Psoas muscle (tissue), 8 donors: ENCODE results near the gene NEURL1B. TPM values are rescaled to one million over a fixed set of nuclear protein-coding genes. Genes with fewer than 3 reads are reported as not detected.

Experiments used
- ATAC-seq, 4 donors: fragments of 200-7000 bp; cut with Tn5 transposase; one replicate each; pipeline ENCODE4 v1.9.1; 2020; ENCODE audit warnings: moderate library complexity in 3 of 4, mild to moderate bottlenecking in 2 of 4
- DNase-seq, 2 donors: peaks; one replicate each; pipeline ENCODE4 v3.0.0-alpha.2; 2020
- H3K27ac ChIP-seq: fragments of 200-600 bp; one replicate; pipeline ENCODE4 v1.8.0; 2022
- H3K27me3 ChIP-seq, 3 donors: fragments of 200-600 bp in 1 of 3; one replicate each; pipeline versions ENCODE4 v1.6.1 to v1.8.0; 2013 to 2022; ENCODE audit warnings: low read length in 2 of 3, mild to moderate bottlenecking in 2 of 3, moderate library complexity in 1 of 3; ENCODE audit not compliant: insufficient read depth in 3 of 3
- H3K36me3 ChIP-seq, 2 donors: fragments of 200-600 bp in 1 of 2; one replicate each; pipeline versions ENCODE4 v1.6.1 to v1.8.0; 2013 to 2022; ENCODE audit warnings: low read depth in 1 of 2, mild to moderate bottlenecking in 1 of 2, moderate library complexity in 1 of 2; ENCODE audit not compliant: insufficient read depth in 1 of 2
- H3K4me1 ChIP-seq: fragments of 200-600 bp; one replicate; pipeline ENCODE4 v1.8.0; 2022
- H3K4me3 ChIP-seq: fragments of 200-600 bp; one replicate; pipeline ENCODE4 v1.8.0; 2022; ENCODE audit warnings: mild to moderate bottlenecking
- H3K9me3 ChIP-seq: fragments of 200-600 bp; one replicate; pipeline ENCODE4 v1.8.0; 2022
- WGBS, 3 donors: extraction: QIAGEN DNeasy Blood & Tissue Kit; methylation state at CpG; one replicate each; pipeline versions ENCODE4 v1.1.6 to v1.1.7; 2013; 5-methylcytosine and 5-hydroxymethylcytosine counted together
- intact Hi-C, 2 donors: fragments of 100-400 bp; cut with DNase I; formaldehyde crosslinking; loops; one replicate each; pipeline versions ENCODE4 v1.11.0 to v1.14.2; 2022
- polyA plus RNA-seq, 3 donors: library from polyadenylated mRNA; stranded (reverse); fragments of 200-250 nt; gene quantifications; one replicate each; pipeline ENCODE4 v1.2.3, GENCODE V29; 2013
- total RNA-seq, 4 donors: library from RNA; stranded (reverse); fragmentation: NEBNext Ultra II Directional in 2 of 4; extraction: Animal tissue kit (Norgen Biotek cat#: 25700) in 2 of 4; gene quantifications; one replicate each; pipeline versions ENCODE4 v1.2.1 to v1.2.4, GENCODE V29; 2021 to 2023
- TF ChIP-seq, protein P1 (sequence below): fragments of 200-600 bp; IDR thresholded peaks from one replicate; pipeline ENCODE4 v1.8.0; 2022; ENCODE audit warnings: antibody characterized with exemption
- donor health status: healthy with polysubstance abuse.
- donor health status: DM: no; HTN: no; CAD: no; lungs with moderate emphysema.
- donor health status: Bipolar disorder and iron deficiency.
- donor health status: healthy.
- donor health status: DM: yes; HTN: yes; CAD: no.
- donor health status: DM: no; HTN: no; CAD: no.
- donor health status: DM: no; HTN: no; CAD: no.
- donor health status: DM: yes; HTN: yes; CAD: no.

The NEURL1B gene
- total and polyA plus RNA-seq, 7 donors, result 8.0 to 20.4 (median 13.7) TPM

DNA sequence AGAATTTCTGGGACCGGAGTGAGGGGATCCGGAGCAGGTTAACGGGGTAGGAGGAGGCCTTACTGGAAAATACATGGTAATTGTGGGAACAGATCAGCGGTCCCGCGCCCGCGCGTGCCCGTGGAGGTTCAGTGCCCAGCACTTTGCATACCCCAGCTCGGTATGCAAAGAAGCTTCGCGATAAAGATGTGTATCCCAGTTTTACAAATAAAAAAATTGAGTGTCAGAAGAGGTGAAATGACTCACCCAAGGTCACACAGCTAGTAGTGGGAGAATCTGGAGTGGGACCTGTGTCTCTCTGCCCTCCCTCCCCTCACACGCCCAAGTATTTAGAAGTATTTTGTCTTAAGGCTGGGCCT, 967 bp downstream of the NEURL1B start:
- intact Hi-C loops, result loop anchor here in 1 of 2 donors (5.0 kb wide), 1 partner anchor 55 kb away; no protein-coding TSS in a partner anchor
- Histone ChIP-seq H3K4me3 (peak overlapping the region; percentile 81), H3K4me1 (peaks cover 20% of the 10 kb centered on the region), H3K9me3 (no peaks in the 10 kb centered on the region), H3K36me3 (no peaks in the 10 kb centered on the region), H3K27ac (peak overlapping the region; percentile 78), H3K27me3 (peaks cover 0 to 50% (median 3%) of the 10 kb centered on the region in 3 donors)
- TF ChIP-seq, protein P1, sequence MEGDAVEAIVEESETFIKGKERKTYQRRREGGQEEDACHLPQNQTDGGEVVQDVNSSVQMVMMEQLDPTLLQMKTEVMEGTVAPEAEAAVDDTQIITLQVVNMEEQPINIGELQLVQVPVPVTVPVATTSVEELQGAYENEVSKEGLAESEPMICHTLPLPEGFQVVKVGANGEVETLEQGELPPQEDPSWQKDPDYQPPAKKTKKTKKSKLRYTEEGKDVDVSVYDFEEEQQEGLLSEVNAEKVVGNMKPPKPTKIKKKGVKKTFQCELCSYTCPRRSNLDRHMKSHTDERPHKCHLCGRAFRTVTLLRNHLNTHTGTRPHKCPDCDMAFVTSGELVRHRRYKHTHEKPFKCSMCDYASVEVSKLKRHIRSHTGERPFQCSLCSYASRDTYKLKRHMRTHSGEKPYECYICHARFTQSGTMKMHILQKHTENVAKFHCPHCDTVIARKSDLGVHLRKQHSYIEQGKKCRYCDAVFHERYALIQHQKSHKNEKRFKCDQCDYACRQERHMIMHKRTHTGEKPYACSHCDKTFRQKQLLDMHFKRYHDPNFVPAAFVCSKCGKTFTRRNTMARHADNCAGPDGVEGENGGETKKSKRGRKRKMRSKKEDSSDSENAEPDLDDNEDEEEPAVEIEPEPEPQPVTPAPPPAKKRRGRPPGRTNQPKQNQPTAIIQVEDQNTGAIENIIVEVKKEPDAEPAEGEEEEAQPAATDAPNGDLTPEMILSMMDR, result no peak
- no peak for DNase-seq
- WGBS, 3 donors, result 16 to 38% (median 24%) methylated on average over 14 of the region's 14 CpGs
- ATAC-seq, result no peak

- H3K27ac ChIP-seq, result peak overlapping the region; percentile 78
- H3K9me3 ChIP-seq, result no peaks in the 10 kb centered on the region
- peak overlapping the region; percentile 81 for H3K4me3 ChIP-seq
- DNase-seq (peak in 1 of 2 donors; percentile 15), ATAC-seq (peak in 2 of 4 donors; percentile 5 to 26)
- intact Hi-C loops, result loop anchor here in 1 of 2 donors (5.0 kb wide), 1 partner anchor 55 kb away; no protein-coding TSS in a partner anchor
- TF ChIP-seq, protein P1, result no peak
- H3K4me1 ChIP-seq, result peaks cover 20% of the 10 kb centered on the region
- peaks cover 0 to 47% (median 3%) of the 10 kb centered on the region in 3 donors for H3K27me3 ChIP-seq
- H3K36me3 ChIP-seq, result no peaks in the 10 kb centered on the region
- WGBS, 3 donors, result 12 to 17% (median 16%) methylated on average over 4 of the region's 4 CpGs
Observed at GRCh38 chr5:172642486-172642885, 1.4 kb downstream of the NEURL1B start.

DNA sequence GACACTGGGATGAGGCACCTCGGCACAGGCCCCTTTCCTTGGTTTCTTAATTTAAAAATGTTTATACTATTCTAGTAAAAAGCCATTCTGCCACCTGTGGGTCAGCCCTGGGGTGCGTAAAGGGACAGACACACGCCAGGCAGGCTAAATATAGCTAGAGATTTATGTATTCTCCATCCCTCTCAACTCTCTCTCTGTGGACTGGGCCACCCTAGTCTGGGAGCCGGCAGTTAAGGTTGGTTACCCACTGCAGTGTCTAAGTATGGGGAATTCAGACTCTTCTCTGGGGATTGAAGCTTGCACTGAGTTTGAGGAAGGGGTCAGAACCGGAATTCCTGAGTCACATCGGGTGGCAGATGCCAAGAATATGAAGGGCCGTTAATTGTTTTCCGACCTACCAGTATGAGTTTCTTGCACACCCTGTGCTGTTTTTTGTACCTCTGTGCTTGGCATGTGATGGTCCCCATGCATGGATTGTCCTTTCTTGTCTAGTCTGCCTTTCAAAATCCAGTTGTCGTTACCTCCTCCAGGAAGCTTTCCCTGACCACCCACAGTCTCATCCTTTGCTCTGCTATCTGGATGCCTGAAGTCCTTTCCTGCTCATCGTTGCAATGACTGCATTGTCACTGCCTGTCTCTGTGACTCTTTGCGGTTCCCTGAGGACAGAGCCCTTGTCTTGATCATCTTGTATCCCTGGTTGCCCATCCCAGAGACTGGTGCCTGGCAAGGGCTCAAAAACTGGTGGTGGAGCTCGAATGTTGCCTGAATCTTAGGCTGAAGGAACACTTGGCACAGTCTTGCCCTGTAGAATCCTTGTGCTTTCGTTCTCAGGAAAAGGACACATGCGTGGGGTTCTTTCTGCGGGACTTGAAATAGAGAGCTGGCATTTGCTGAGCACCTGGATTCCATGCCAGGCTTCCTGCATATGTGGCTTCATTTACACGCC, 2.1 kb downstream of the NEURL1B start:
- intact Hi-C loops, result loop anchor here in 1 of 2 donors (5.0 kb wide), 1 partner anchor 54 kb away; no protein-coding TSS in a partner anchor
- peak overlapping the region; percentile 78 for H3K27ac ChIP-seq
- TF ChIP-seq, protein P1, result no peak
- ATAC-seq, result peak in 3 of 4 donors; percentile 37 to 47 (median 46)
- H3K9me3 ChIP-seq, result no peaks in the 10 kb centered on the region
- H3K36me3 ChIP-seq, result no peaks in the 10 kb centered on the region
- peaks cover 0 to 43% (median 3%) of the 10 kb centered on the region in 3 donors for H3K27me3 ChIP-seq
- H3K4me3 ChIP-seq, result peak overlapping the region; percentile 81
- DNase-seq, result peak in 1 of 2 donors; percentile 5
- WGBS, 3 donors, result 16 to 29% (median 18%) methylated on average over 16 of the region's 16 CpGs
- peaks cover 20% of the 10 kb centered on the region for H3K4me1 ChIP-seq

DNA sequence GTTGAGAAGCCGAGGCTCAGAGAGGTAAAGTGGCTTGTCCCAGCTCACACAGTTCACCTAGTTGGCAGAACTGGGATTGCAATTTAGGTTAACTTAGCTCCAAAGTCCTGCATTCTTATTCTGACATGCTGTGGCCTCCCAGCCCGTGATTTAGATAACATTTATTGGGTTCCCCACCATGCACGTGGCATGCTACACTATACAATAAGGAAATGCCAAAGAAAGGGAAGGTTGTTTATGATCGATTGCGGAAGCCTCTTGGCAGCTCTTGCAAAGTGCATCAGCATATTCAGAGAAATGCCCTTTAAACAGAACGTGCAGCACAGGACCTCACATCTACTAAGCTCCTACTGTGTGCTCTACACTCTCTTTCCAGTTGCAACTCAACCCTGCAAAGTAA, 3.2 kb downstream of the NEURL1B start:
- intact Hi-C loops, result loop anchor here in 1 of 2 donors (5.0 kb wide), 1 partner anchor 53 kb away; no protein-coding TSS in a partner anchor
- ATAC-seq (no peak), DNase-seq (peak in 1 of 2 donors; percentile 9)
- Histone ChIP-seq H3K4me1 (peaks cover 20% of the 10 kb centered on the region), H3K27ac (peak overlapping the region; percentile 78), H3K27me3 (peaks cover 0 to 34% (median 3%) of the 10 kb centered on the region in 3 donors), H3K9me3 (no peaks in the 10 kb centered on the region), H3K36me3 (no peaks in the 10 kb centered on the region), H3K4me3 (peak overlapping the region; percentile 81)
- TF ChIP-seq, protein P1, result no peak
- whole genome bisulfite sequencing, 3 donors, result 59 to 64% (median 63%) methylated on average over 6 of the region's 6 CpGs
